SK-N-SH treated with all-trans-retinoic acid at 6 μM for 48 hours (cell line): Measurements from ENCODE around the gene TMEFF2.
"Not testable (repeated sequence)": the region's sequence is repeated elsewhere in the genome, so short reads cannot be mapped to it uniquely, and the experiment has no call there.

Experiments
- CSRNP3 ChIP-seq: fragments of 250-450 bp; sonication (Bioruptor Pico); IDR thresholded peaks from 2 replicates; pipeline ENCODE4 v1.5.1; 2021; ENCODE audit warnings: mild to moderate bottlenecking, moderate library complexity
- ISL1 ChIP-seq: fragments of 250-450 bp; sonication (Bioruptor Pico); IDR thresholded peaks from 2 replicates; pipeline ENCODE4 v2.1.2; 2022; ENCODE audit warnings: mild to moderate bottlenecking, moderate library complexity
- OSR1 ChIP-seq: fragments of 250-450 bp; sonication (Bioruptor Pico); IDR thresholded peaks from 2 replicates; pipeline ENCODE4 v1.8.0; 2022; ENCODE audit warnings: moderate library complexity, mild to moderate bottlenecking, inconsistent platforms
- PATZ1 ChIP-seq: fragments of 250-450 bp; sonication (Bioruptor Pico); IDR thresholded peaks from 2 replicates; pipeline ENCODE4 v1.8.0; 2020; ENCODE audit warnings: mild to moderate bottlenecking, moderate library complexity, borderline replicate concordance
- RARB ChIP-seq: fragments of 250-450 bp; sonication (Bioruptor Pico); IDR thresholded peaks from 2 replicates; pipeline ENCODE4 v1.8.0; 2021; ENCODE audit warnings: mild to moderate bottlenecking, moderate library complexity
- ZFP30 ChIP-seq: fragments of 450-650 bp; formaldehyde crosslinking; IDR thresholded peaks from 2 replicates; pipeline ENCODE4 v1.5.0; 2022; ENCODE audit warnings: mild to moderate bottlenecking, moderate library complexity
- ZNF565 ChIP-seq: fragments of 450-650 bp; formaldehyde crosslinking; conservative IDR thresholded peaks from 2 replicates; pipeline ENCODE4 v1.5.0; 2020; ENCODE audit warnings: low read depth, mild to moderate bottlenecking, moderate library complexity

- TF ChIP-seq OSR1 (CRISPR knock-in tag); CSRNP3 (CRISPR knock-in tag); ZFP30; PATZ1 (CRISPR knock-in tag); ISL1; RARB (CRISPR knock-in tag); ZNF565 (CRISPR knock-in tag): not testable (repeated sequence)
Measured at GRCh38 chr2:192132604-192133003, 62.1 kb downstream of the TMEFF2 start.
